ENCODE results near the gene IGFL4.

- TF ChIP-seq ETV6 (conservative IDR thresholded peaks at IDR 0.05 in 1 of 2, IDR thresholded peaks at IDR 0.05 in 1 of 2; ENCODE audit: borderline replicate concordance in 1 of 2, low read depth in 1 of 2) (no peak), BCL11A (IDR thresholded peaks at IDR 0.05; ENCODE audit: low read depth, low read length) (no peak), RCOR1 (conservative IDR thresholded peaks at IDR 0.05; ENCODE audit: low read depth, low read length) (no peak), CTCF (IDR thresholded peaks at IDR 0.05 in 2 of 3, conservative IDR thresholded peaks at IDR 0.05 in 1 of 3; ENCODE audit: control insufficient read depth in 2 of 3, extremely low read depth in 1 of 3, insufficient read depth in 1 of 3, low read depth in 3 of 3, low read length in 3 of 3) (no peak), ZNF622 (IDR thresholded peaks at IDR 0.05) (no peak), SIX5 (IDR thresholded peaks at IDR 0.05; ENCODE audit: low read depth, low read length, severe bottlenecking) (no peak), ZBTB11 (CRISPR knock-in tag; IDR thresholded peaks at IDR 0.05) (no peak), EP300 (IDR thresholded peaks at IDR 0.05; ENCODE audit: borderline replicate concordance in 1 of 2, control insufficient read depth in 1 of 2, low read depth in 2 of 2, low read length in 2 of 2) (no peak), RB1 (IDR thresholded peaks at IDR 0.05; ENCODE audit: borderline replicate concordance) (no peak), ZNF24 (IDR thresholded peaks at IDR 0.05) (no peak), ZZZ3 (IDR thresholded peaks at IDR 0.05; ENCODE audit: control insufficient read depth, insufficient read length, low read depth) (no peak)
Observed at GRCh38 chr19:46076031-46076880, 35.5 kb upstream of the IGFL4 start.

Data from GM12878 (cell line).